Nephron (organoid): ENCODE results near the gene PNMA8C.

Experiments used
- H3K27ac Mint-ChIP-seq, 3 experiments: 2 replicates each; pipeline ENCODE4 v1.8.0; 2020; ENCODE audit warnings: mixed read lengths in 3 of 3, mild to moderate bottlenecking in 2 of 3, moderate library complexity in 1 of 3
- H3K27me3 Mint-ChIP-seq: 2 replicates; pipeline ENCODE4 v1.8.0; 2021; ENCODE audit warnings: low read depth, mild to moderate bottlenecking, moderate library complexity, mixed read lengths
- H3K36me3 Mint-ChIP-seq: 2 replicates; pipeline ENCODE4 v1.8.0; 2020; ENCODE audit warnings: low read depth, mixed read lengths
- H3K4me1 Mint-ChIP-seq: 2 replicates; pipeline ENCODE4 v1.8.0; 2020; ENCODE audit warnings: mixed read lengths
- H3K4me3 Mint-ChIP-seq, 3 experiments: 2 replicates each; pipeline ENCODE4 v1.8.0; 2020; ENCODE audit warnings: mild to moderate bottlenecking in 3 of 3, mixed read lengths in 3 of 3, moderate library complexity in 2 of 3
- H3K9me3 Mint-ChIP-seq: 2 replicates; pipeline ENCODE4 v1.8.0; 2020; ENCODE audit warnings: mixed read lengths
- TF ChIP-seq, protein P1 (sequence below), 3 experiments: fragments of 200-600 bp; sonication (generic); IDR thresholded peaks; one replicate each; pipeline ENCODE4 v1.5.0; 2021; ENCODE audit warnings: antibody characterized with exemption in 3 of 3; ENCODE audit not compliant: unreplicated experiment in 3 of 3

Gene PNMA8C

DNA sequence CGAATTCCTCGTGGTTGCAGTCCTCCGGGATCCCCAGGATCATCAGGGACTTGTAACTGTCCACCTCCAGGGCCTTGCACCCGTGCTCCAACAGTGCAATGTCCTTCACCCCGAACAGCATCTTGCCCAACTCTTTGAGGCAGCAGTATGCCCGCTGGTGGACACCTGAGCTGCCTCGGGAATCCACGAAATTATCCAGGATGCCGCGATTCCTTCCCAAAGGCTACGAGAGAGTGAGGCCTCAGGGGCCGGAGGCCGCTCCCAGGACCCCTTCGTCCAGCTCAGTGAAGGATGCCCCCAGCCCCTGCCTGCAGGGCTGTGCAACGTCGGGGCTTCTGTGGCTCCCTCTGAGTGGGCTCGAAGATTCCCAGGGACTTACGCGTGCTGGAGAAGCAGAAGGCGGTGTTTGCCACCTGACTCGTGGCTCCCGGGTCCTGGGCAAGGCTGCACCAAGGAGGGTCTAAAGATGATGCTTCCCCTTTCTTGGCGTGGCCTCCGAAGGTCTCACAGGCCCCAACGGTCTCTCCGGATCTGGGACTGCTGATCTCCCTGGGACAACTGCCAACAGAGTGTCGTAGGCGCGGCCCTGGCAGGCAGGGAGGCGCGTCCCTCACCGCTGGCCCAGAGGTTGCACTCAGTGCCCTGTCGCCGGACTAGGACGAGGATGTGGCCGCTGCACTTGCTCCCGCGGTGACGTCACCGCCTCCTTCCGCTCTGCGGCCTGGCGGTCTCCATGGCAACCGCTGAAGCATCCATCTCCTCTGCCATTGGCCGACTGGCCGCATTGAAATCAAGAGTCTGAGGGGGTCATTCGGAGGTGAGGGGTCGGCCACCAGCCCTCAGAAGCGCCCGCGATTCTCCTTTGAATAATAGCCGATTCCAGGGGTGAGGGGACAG lies at the start of gene PNMA8C:
Gene PNMA8C, minus strand, starts transcription at position 698 of the 897 bp plus-strand sequence. Its CDS starts 577 bp downstream, at position 121.
- H3K36me3 Mint-ChIP-seq, result no peaks in the 10 kb centered on the region

DNA sequence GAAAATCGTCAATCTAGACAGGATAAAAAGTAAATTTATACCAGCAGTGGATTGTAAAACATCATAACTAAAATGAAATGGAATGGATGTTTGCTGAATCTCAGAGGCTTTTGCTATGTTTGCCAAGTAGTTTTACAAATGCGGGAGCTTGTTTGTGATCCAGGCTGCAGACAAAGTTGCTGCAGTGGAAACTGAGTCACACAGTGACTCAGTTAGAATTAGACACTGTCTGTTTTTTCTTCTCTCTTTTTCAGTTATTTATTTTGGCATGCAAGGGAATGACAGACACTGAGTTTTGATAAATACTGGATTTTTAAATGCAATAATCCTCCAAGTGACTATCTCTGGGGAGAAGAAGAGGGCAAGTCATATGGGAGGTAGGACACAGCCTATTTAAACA lies 47.2 kb upstream of the PNMA8C start:
- H3K4me3 Mint-ChIP-seq, result no peak overlapping the region
- H3K4me1 Mint-ChIP-seq, result peaks cover 55% of the 10 kb centered on the region
- peak overlapping the region in 2 of 3 experiments; percentile 64 to 69 for H3K27ac Mint-ChIP-seq
- no peaks in the 10 kb centered on the region for H3K27me3 Mint-ChIP-seq
- H3K9me3 Mint-ChIP-seq, result no peaks in the 10 kb centered on the region
- H3K36me3 Mint-ChIP-seq, result peaks cover under 1% of the 10 kb centered on the region
- TF ChIP-seq, protein P1, sequence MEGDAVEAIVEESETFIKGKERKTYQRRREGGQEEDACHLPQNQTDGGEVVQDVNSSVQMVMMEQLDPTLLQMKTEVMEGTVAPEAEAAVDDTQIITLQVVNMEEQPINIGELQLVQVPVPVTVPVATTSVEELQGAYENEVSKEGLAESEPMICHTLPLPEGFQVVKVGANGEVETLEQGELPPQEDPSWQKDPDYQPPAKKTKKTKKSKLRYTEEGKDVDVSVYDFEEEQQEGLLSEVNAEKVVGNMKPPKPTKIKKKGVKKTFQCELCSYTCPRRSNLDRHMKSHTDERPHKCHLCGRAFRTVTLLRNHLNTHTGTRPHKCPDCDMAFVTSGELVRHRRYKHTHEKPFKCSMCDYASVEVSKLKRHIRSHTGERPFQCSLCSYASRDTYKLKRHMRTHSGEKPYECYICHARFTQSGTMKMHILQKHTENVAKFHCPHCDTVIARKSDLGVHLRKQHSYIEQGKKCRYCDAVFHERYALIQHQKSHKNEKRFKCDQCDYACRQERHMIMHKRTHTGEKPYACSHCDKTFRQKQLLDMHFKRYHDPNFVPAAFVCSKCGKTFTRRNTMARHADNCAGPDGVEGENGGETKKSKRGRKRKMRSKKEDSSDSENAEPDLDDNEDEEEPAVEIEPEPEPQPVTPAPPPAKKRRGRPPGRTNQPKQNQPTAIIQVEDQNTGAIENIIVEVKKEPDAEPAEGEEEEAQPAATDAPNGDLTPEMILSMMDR (IDR thresholded peaks at IDR 0.05; ENCODE audit: unreplicated experiment in 3 of 3), result no peak

More for the DNA sequence above, at the start of gene PNMA8C:
- Mint-ChIP-seq H3K4me1 (peaks cover 46% of the 10 kb centered on the region), H3K9me3 (no peaks in the 10 kb centered on the region), H3K4me3 (peak within 1 kb of the TSS; percentile 72 to 89 (median 82)), H3K27ac (peak within 1 kb of the TSS; percentile 48 to 78 (median 64)), H3K27me3 (peaks cover 16% of the 10 kb centered on the region)
- TF ChIP-seq, protein P1 (IDR thresholded peaks at IDR 0.05; ENCODE audit: unreplicated experiment in 3 of 3), result no peak

DNA sequence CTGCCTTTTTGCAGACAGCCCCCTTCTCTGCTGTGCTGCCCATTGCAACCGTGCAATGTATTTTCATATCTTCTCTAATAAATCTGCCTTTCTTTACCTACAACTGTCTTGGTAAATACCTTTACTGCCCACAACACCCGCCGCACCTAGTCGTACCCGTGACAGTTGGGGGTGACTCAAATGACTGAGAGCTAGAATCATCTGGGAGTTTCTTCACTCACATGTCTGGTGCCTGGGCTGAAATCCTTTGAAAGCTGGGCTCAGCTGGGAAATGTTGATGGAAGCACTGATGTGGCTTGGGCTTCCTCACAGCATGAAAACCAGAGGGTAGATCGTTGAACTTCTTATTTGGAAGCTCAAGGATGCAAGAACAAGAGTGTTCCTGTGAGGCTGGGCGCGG lies 45.5 kb upstream of the PNMA8C start:
- H3K27ac Mint-ChIP-seq, result peak overlapping the region; percentile 82 to 96 (median 85)
- H3K9me3 Mint-ChIP-seq, result no peaks in the 10 kb centered on the region
- TF ChIP-seq, protein P1 (IDR thresholded peaks at IDR 0.05; ENCODE audit: unreplicated experiment in 3 of 3), result no peak
- peaks cover 17% of the 10 kb centered on the region for H3K36me3 Mint-ChIP-seq
- no peaks in the 10 kb centered on the region for H3K27me3 Mint-ChIP-seq
- peaks cover 60% of the 10 kb centered on the region for H3K4me1 Mint-ChIP-seq
- peak overlapping the region in 2 of 3 experiments; percentile 10 to 60 for H3K4me3 Mint-ChIP-seq

DNA sequence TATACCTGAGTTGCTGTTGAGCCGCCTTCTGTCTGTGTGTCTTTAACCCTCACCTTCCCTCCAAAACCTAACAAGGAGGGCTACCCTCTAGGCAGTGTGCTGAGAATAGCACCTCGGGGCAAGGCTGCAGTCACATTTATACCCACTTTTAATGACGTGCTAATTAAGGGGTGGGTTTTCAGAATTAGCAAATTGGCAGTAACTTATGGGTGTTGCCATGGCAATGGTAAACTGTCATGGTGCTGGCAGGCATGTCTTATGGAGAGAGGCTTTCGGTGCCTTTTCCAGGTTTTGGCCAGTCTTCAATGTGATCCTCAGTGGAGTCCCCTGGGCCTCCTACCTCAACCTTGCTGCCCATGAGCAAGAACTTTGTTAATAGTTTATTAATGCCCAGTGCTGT lies 43.9 kb upstream of the PNMA8C start:
- TF ChIP-seq, protein P1 (IDR thresholded peaks at IDR 0.05; ENCODE audit: unreplicated experiment in 3 of 3), result no peak
- no peaks in the 10 kb centered on the region for H3K9me3 Mint-ChIP-seq
- peak overlapping the region; percentile 88 to 96 (median 91) for H3K27ac Mint-ChIP-seq
- no peaks in the 10 kb centered on the region for H3K27me3 Mint-ChIP-seq
- H3K4me1 Mint-ChIP-seq, result peaks cover 59% of the 10 kb centered on the region
- peak overlapping the region; percentile 79 to 87 (median 81) for H3K4me3 Mint-ChIP-seq
- peaks cover 27% of the 10 kb centered on the region for H3K36me3 Mint-ChIP-seq

DNA sequence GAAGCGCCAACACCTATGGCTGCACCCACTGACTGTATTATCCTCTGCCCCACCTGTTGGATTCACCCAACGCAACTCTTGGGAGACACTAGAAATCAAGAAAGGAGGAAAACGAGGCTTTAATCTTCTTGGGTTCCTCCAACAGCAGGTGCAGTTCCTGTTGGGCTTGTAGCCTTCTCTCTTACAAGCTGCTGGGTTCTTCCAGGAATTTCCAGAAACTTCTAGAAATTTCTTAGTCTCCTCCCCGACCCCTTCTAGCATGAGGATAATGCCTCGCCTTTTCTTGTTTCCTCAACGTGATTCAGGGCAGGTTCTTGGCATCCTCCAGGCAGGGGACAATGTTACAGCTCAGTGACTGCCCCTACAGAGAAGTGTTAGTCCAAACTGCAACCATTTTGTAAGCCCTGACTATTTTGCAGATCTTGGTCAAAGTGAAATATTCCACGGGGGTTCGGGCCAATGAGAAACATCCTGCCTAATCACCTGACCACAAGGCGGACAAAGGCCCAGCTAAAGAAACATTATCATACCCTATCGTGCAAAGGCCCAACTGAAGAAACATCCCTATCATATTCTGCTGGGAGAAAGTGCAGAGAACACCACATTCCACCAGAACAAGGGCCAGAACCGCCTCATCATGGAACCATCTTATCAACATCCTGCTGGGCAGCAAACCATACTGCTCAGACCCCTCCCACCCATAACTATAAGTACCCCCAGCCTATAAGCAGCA lies 43.2 kb upstream of the PNMA8C start:
- Mint-ChIP-seq H3K27ac (peak overlapping the region; percentile 88 to 96 (median 91)), H3K27me3 (no peaks in the 10 kb centered on the region), H3K36me3 (peaks cover 33% of the 10 kb centered on the region), H3K4me3 (peak overlapping the region; percentile 79 to 87 (median 81)), H3K4me1 (peaks cover 65% of the 10 kb centered on the region), H3K9me3 (no peaks in the 10 kb centered on the region)
- TF ChIP-seq, protein P1 (IDR thresholded peaks at IDR 0.05; ENCODE audit: unreplicated experiment in 3 of 3), result no peak
